HG02798 (cell line): ENCODE results near the gene ANXA10.

Experiments used
- ATAC-seq: cut with Tn5 transposase; IDR thresholded peaks from one replicate; pipeline ENCODE4 v1.9.1; 2021; ENCODE audit warnings: mild to moderate bottlenecking; ENCODE audit not compliant: unreplicated experiment, poor library complexity

The ANXA10 gene

GRCh38 chr4:168218645-168219044 lies 126.3 kb downstream of the ANXA10 start:
- ATAC-seq = no peak

GRCh38 chr4:168220893-168221292 lies 128.6 kb downstream of the ANXA10 start:
- no peak for ATAC-seq

- ATAC-seq = no peak
Observed at GRCh38 chr4:168221301-168221700, 129.0 kb downstream of the ANXA10 start.
